Hepatocyte (in vitro differentiated cells): Measurements from ENCODE around the gene ART1. TPM values are rescaled to one million over a fixed set of nuclear protein-coding genes. Genes with fewer than 3 reads are reported as not detected.

Experiments
- DNase-seq: peaks from one replicate; pipeline ENCODE4 v3.0.0-alpha.2; 2016; ENCODE audit warnings: low spot score
- H2AFZ ChIP-seq: fragments of 200-600 bp; sonication (generic); 2 replicates; pipeline ENCODE4 v1.6.0; 2016; ENCODE audit warnings: antibody characterized with exemption, mild to moderate bottlenecking
- H3K27ac ChIP-seq: fragments of 200-600 bp; sonication (generic); 2 replicates; pipeline ENCODE4 v1.5.1; 2016; ENCODE audit warnings: mild to moderate bottlenecking
- H3K27me3 ChIP-seq: fragments of 200-600 bp; sonication (generic); 2 replicates; pipeline ENCODE4 v1.6.1; 2016
- H3K36me3 ChIP-seq: fragments of 200-600 bp; sonication (generic); replicated peaks from 2 replicates; pipeline ENCODE4 v1.5.1; 2016; ENCODE audit warnings: low read depth; ENCODE audit not compliant: insufficient read depth
- H3K4me1 ChIP-seq: fragments of 200-600 bp; sonication (generic); 2 replicates; pipeline ENCODE4 v1.5.1; 2016; ENCODE audit warnings: mild to moderate bottlenecking, moderate library complexity; ENCODE audit not compliant: insufficient read depth
- H3K4me2 ChIP-seq: fragments of 200-600 bp; sonication (generic); 2 replicates; pipeline ENCODE4 v1.6.0; 2016
- H3K4me3 ChIP-seq: fragments of 200-600 bp; sonication (generic); 2 replicates; pipeline ENCODE4 v1.5.1; 2016; ENCODE audit warnings: mild to moderate bottlenecking
- H3K79me2 ChIP-seq: fragments of 200-600 bp; sonication (generic); 2 replicates; pipeline ENCODE4 v1.6.0; 2017; ENCODE audit warnings: mild to moderate bottlenecking
- H3K9me2 ChIP-seq: fragments of 200-600 bp; sonication (generic); replicated peaks from 2 replicates; pipeline ENCODE4 v1.6.0; 2017; ENCODE audit warnings: mild to moderate bottlenecking; ENCODE audit not compliant: insufficient read depth
- H3K9me3 ChIP-seq: fragments of 200-600 bp; sonication (generic); 2 replicates; pipeline ENCODE4 v1.5.1; 2016; ENCODE audit warnings: low read depth, mild to moderate bottlenecking
- H4K20me1 ChIP-seq: fragments of 200-600 bp; sonication (generic); 2 replicates; pipeline ENCODE4 v1.6.0; 2016; ENCODE audit warnings: mild to moderate bottlenecking; ENCODE audit not compliant: insufficient read depth, poor library complexity, severe bottlenecking
- EZH2 ChIP-seq: fragments of 200-600 bp; sonication (generic); IDR thresholded peaks from 2 replicates; pipeline ENCODE4 v1.6.1; 2016; ENCODE audit warnings: antibody characterized with exemption, mild to moderate bottlenecking, borderline replicate concordance
- EZH2phosphoT487 ChIP-seq: fragments of 200-600 bp; sonication (generic); IDR thresholded peaks from one replicate; pipeline ENCODE4 v1.6.1; 2018; ENCODE audit warnings: antibody characterized with exemption, mild to moderate bottlenecking, low read depth, moderate library complexity; ENCODE audit not compliant: unreplicated experiment, severe bottlenecking
- WGBS: methylation state at CpG from one replicate; pipeline ENCODE4 v1.1.6; 2016; ENCODE audit warnings: low lambda C conversion rate; ENCODE audit errors: missing lambda C conversion rate; 5-methylcytosine and 5-hydroxymethylcytosine counted together
- polyA plus RNA-seq: library from polyadenylated mRNA; unstranded; fragments of >200 nt; fragmentation: Nextera tagmentation; extraction: Ambion mirVana; gene quantifications from 2 replicates; pipeline ENCODE4 v1.2.1, GENCODE V29; 2016
- total RNA-seq: library from RNA; depleted of rRNA; stranded (reverse); fragments of >200 nt; gene quantifications from 2 replicates; pipeline ENCODE4 v1.2.3, GENCODE V29; 2014
- TF ChIP-seq, protein P1 (sequence below): fragments of 200-600 bp; sonication (generic); IDR thresholded peaks from 2 replicates; pipeline ENCODE4 v1.5.1; 2016; ENCODE audit warnings: antibody characterized with exemption, mild to moderate bottlenecking; ENCODE audit not compliant: poor library complexity

Gene ART1
- total and polyA plus RNA-seq, 2 experiments from 2014 or later: not detected

GRCh38 chr11:3615998-3616397, 28.9 kb upstream of the ART1 start:
- H3K4me1 ChIP-seq: no peaks in the 10 kb centered on the region
- no peak for TF ChIP-seq EZH2
- TF ChIP-seq, protein P1, sequence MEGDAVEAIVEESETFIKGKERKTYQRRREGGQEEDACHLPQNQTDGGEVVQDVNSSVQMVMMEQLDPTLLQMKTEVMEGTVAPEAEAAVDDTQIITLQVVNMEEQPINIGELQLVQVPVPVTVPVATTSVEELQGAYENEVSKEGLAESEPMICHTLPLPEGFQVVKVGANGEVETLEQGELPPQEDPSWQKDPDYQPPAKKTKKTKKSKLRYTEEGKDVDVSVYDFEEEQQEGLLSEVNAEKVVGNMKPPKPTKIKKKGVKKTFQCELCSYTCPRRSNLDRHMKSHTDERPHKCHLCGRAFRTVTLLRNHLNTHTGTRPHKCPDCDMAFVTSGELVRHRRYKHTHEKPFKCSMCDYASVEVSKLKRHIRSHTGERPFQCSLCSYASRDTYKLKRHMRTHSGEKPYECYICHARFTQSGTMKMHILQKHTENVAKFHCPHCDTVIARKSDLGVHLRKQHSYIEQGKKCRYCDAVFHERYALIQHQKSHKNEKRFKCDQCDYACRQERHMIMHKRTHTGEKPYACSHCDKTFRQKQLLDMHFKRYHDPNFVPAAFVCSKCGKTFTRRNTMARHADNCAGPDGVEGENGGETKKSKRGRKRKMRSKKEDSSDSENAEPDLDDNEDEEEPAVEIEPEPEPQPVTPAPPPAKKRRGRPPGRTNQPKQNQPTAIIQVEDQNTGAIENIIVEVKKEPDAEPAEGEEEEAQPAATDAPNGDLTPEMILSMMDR: no peak
- TF ChIP-seq EZH2phosphoT487: no peak
- H3K79me2 ChIP-seq: no peaks in the 10 kb centered on the region
- DNase-seq: no peak
- no peaks in the 10 kb centered on the region for H3K9me2 ChIP-seq
- no peaks in the 10 kb centered on the region for H3K9me3 ChIP-seq
- no peaks in the 10 kb centered on the region for H3K27me3 ChIP-seq
- 90% methylated on average over 6 of the region's 6 CpGs for WGBS
- H3K36me3 ChIP-seq: no peaks in the 10 kb centered on the region
- no peaks in the 10 kb centered on the region for H4K20me1 ChIP-seq
- no peak overlapping the region for H2AFZ ChIP-seq
- no peak overlapping the region for H3K4me3 ChIP-seq
- no peak overlapping the region for H3K4me2 ChIP-seq
- no peak overlapping the region for H3K27ac ChIP-seq

DNA sequence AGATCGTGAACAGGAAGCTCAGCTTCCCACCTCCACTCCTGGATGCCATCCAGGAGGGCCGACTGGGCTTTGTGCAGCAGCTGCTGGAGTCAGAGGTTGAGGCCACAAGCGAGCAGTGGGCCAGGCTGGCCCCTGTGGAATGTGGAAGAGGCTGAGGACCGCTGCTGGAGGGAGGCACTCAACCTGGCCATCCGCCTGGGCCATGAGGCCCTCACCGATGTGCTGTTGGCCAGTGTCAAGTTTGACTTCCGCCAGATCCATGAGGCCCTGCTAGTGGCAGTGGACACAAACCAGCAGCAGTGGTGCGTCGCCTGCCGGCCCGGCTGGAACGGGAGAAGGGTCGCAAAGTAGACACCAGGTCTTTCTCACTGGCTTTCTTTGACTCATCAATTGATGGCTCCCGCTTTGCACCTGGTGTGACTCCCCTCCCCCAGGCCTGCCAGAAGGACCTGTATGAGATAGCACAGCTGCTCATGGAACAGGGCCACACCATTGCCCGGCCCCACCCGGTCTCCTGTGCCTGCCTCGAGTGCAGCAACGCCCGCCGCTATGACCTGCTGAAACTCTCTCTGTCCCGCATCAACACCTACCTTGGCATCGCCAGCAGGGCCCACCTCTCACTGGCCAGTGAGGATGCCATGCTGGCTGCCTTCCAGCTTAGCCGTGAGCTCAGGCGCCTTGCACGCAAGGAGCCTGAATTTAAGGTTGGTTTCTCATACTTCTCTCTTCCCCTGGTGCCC, 28.0 kb upstream of the ART1 start:
- Histone ChIP-seq H3K9me3 (no peaks in the 10 kb centered on the region), H3K4me1 (no peaks in the 10 kb centered on the region), H3K9me2 (no peaks in the 10 kb centered on the region), H3K36me3 (no peaks in the 10 kb centered on the region), H3K79me2 (no peaks in the 10 kb centered on the region), H3K4me3 (no peak overlapping the region), H4K20me1 (no peaks in the 10 kb centered on the region), H2AFZ (no peak overlapping the region), H3K4me2 (no peak overlapping the region), H3K27me3 (no peaks in the 10 kb centered on the region), H3K27ac (no peak overlapping the region)
- 89% methylated on average over 25 of the region's 25 CpGs for WGBS
- TF ChIP-seq, protein P1: no peak
- TF ChIP-seq EZH2 (no peak), EZH2phosphoT487 (no peak)
- no peak for DNase-seq

- no peak for DNase-seq
- Histone ChIP-seq H3K4me2 (no peak overlapping the region), H4K20me1 (no peaks in the 10 kb centered on the region), H3K27ac (no peak overlapping the region), H3K4me3 (no peak overlapping the region), H3K27me3 (no peaks in the 10 kb centered on the region), H3K79me2 (no peaks in the 10 kb centered on the region), H2AFZ (no peak overlapping the region), H3K9me2 (no peaks in the 10 kb centered on the region), H3K36me3 (no peaks in the 10 kb centered on the region), H3K9me3 (no peaks in the 10 kb centered on the region), H3K4me1 (no peaks in the 10 kb centered on the region)
- 71% methylated on average over 8 of the region's 8 CpGs for WGBS
- TF ChIP-seq EZH2: no peak
Measured at GRCh38 chr11:3617990-3618389, 26.9 kb upstream of the ART1 start.

GRCh38 chr11:3622521-3622920, 22.4 kb upstream of the ART1 start:
- Histone ChIP-seq H3K4me2 (no peak overlapping the region), H3K36me3 (no peaks in the 10 kb centered on the region), H3K4me1 (no peaks in the 10 kb centered on the region), H2AFZ (no peak overlapping the region), H3K9me3 (no peaks in the 10 kb centered on the region), H4K20me1 (no peaks in the 10 kb centered on the region), H3K4me3 (no peak overlapping the region), H3K79me2 (no peaks in the 10 kb centered on the region), H3K27ac (no peak overlapping the region), H3K9me2 (no peaks in the 10 kb centered on the region), H3K27me3 (no peaks in the 10 kb centered on the region)
- DNase-seq: no peak
- TF ChIP-seq, protein P1: no peak
- no peak for TF ChIP-seq EZH2
- TF ChIP-seq EZH2phosphoT487: no peak
- WGBS: 65% methylated on average over 4 of the region's 4 CpGs
